Effector memory CD8-positive, alpha-beta T cell (primary cell): ENCODE measurements around the gene OGT.

ENCODE experiments used
- ATAC-seq: fragments of 150-1000 bp; cut with Tn5 transposase; replicated peaks from 2 replicates; pipeline ENCODE4 v1.10.0; 2021; ENCODE audit warnings: mild to moderate bottlenecking, moderate library complexity
- DNase-seq, 3 experiments: peaks; one replicate each; pipeline ENCODE4 v3.0.0; 2021
- H3K27ac Mint-ChIP-seq, 2 donors: one replicate each; pipeline ENCODE4 v1.8.0; 2022; ENCODE audit warnings: mild to moderate bottlenecking in 2 of 2, mixed read lengths in 2 of 2, moderate library complexity in 2 of 2
- H3K27me3 Mint-ChIP-seq, 2 donors: one replicate each; pipeline ENCODE4 v1.8.0; 2022; ENCODE audit warnings: mixed read lengths in 2 of 2
- H3K36me3 Mint-ChIP-seq: one replicate; pipeline ENCODE4 v1.8.0; 2022; ENCODE audit warnings: mild to moderate bottlenecking, moderate library complexity, mixed read lengths; ENCODE audit not compliant: insufficient read depth
- H3K4me1 Mint-ChIP-seq, 2 donors: one replicate each; pipeline ENCODE4 v1.8.0; 2022; ENCODE audit warnings: low read depth in 2 of 2, mixed read lengths in 2 of 2
- H3K4me3 Mint-ChIP-seq, 2 donors: one replicate each; pipeline ENCODE4 v1.8.0; 2022; ENCODE audit warnings: mild to moderate bottlenecking in 2 of 2, mixed read lengths in 2 of 2, moderate library complexity in 2 of 2
- H3K9me3 Mint-ChIP-seq, 2 donors: one replicate each; pipeline ENCODE4 v1.8.0; 2022; ENCODE audit warnings: mixed read lengths in 2 of 2

OGT gene

DNA sequence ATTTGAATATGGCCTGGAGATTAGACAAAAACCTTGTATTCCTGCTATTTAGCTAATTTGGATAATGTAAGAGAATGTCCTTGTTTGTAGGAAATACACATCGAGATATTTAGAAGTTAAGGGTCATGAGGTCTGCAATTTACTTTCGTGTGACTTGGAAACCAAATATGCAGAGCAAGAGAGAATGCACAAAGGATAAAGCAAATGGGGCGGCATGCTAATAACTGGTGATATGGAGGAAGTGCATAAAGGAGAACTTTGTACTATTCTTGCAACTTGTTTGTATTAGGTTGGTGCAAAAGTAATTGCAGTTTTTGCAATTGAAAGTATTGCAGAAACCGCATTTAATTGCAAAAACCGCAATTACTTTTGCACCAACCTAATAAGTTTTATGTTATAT, 92.6 kb downstream of the OGT start:
- Mint-ChIP-seq H3K27me3 (no peaks in the 10 kb centered on the region), H3K4me1 (peaks cover 23 to 32% of the 10 kb centered on the region in 2 donors), H3K4me3 (no peak overlapping the region), H3K36me3 (peaks cover 25% of the 10 kb centered on the region), H3K9me3 (no peaks in the 10 kb centered on the region), H3K27ac (no peak overlapping the region)
- no peak for DNase-seq
- no peak for ATAC-seq
